ENCODE results near the gene C3orf18.
A peak's percentile ranks its signal among the peaks of the same experiment; 100 is the strongest.

C3orf18 gene

GRCh38 chr3:50545781-50546180 lies 21.8 kb downstream of the C3orf18 start:
- no peaks in the 10 kb centered on the region for H3K27me3 ChIP-seq (ENCODE audit: control insufficient read depth, insufficient read depth, low read length)
- no peak overlapping the region for H3K9ac ChIP-seq (ENCODE audit: low read depth, low read length)
- H3K36me3 ChIP-seq (ENCODE audit: control insufficient read depth, insufficient read depth, low read length) = no peaks in the 10 kb centered on the region
- H3K27ac ChIP-seq (ENCODE audit: low read depth, low read length) = no peak overlapping the region
- no peak overlapping the region for H3K4me3 ChIP-seq (ENCODE audit: low read depth, low read length)
- no peaks in the 10 kb centered on the region for H3K9me3 ChIP-seq (ENCODE audit: control insufficient read depth, insufficient read depth, low read length)
- H3K4me1 ChIP-seq (ENCODE audit: control insufficient read depth, insufficient read depth, low read length) = peaks cover 6% of the 10 kb centered on the region

- Histone ChIP-seq H3K9ac (ENCODE audit: low read depth, low read length) (no peak overlapping the region), H3K27me3 (ENCODE audit: control insufficient read depth, insufficient read depth, low read length) (0 out of 2 replicates have a peak, but pooled peaks cover 2% of the 10 kb centered on the region), H3K27ac (ENCODE audit: low read depth, low read length) (no peak overlapping the region), H3K4me3 (ENCODE audit: low read depth, low read length) (no peak overlapping the region), H3K36me3 (ENCODE audit: control insufficient read depth, insufficient read depth, low read length) (no peaks in the 10 kb centered on the region), H3K4me1 (ENCODE audit: control insufficient read depth, insufficient read depth, low read length) (peaks cover 22% of the 10 kb centered on the region), H3K9me3 (ENCODE audit: control insufficient read depth, insufficient read depth, low read length) (no peaks in the 10 kb centered on the region)
These were observed 25.1 kb downstream of the C3orf18 start for GRCh38 chr3:50542177-50543034.

GRCh38 chr3:50539356-50540286 lies 27.9 kb downstream of the C3orf18 start:
- Histone ChIP-seq H3K4me3 (ENCODE audit: low read depth, low read length) (no peak overlapping the region), H3K9me3 (ENCODE audit: control insufficient read depth, insufficient read depth, low read length) (no peaks in the 10 kb centered on the region), H3K36me3 (ENCODE audit: control insufficient read depth, insufficient read depth, low read length) (no peaks in the 10 kb centered on the region), H3K27ac (ENCODE audit: low read depth, low read length) (peak overlapping the region; percentile 42), H3K4me1 (ENCODE audit: control insufficient read depth, insufficient read depth, low read length) (peaks cover 16% of the 10 kb centered on the region), H3K27me3 (ENCODE audit: control insufficient read depth, insufficient read depth, low read length) (peaks cover 2% of the 10 kb centered on the region; the same call in 1 of the 2 replicates), H3K9ac (ENCODE audit: low read depth, low read length) (no peak overlapping the region)

- H3K27ac ChIP-seq (ENCODE audit: low read depth, low read length) = no peak overlapping the region
These were observed 30.0 kb downstream of the C3orf18 start for GRCh38 chr3:50537421-50538129.

GRCh38 chr3:50536471-50537180 lies 30.9 kb downstream of the C3orf18 start:
- H3K27me3 ChIP-seq (ENCODE audit: control insufficient read depth, insufficient read depth, low read length) = peaks cover 6% of the 10 kb centered on the region; the same call in 1 of the 2 replicates
- H3K4me1 ChIP-seq (ENCODE audit: control insufficient read depth, insufficient read depth, low read length) = peaks cover 16% of the 10 kb centered on the region

More at GRCh38 chr3:50537421-50538129, 30.0 kb downstream of the C3orf18 start:
- Histone ChIP-seq H3K27me3 (ENCODE audit: control insufficient read depth, insufficient read depth, low read length) (peaks cover 2% of the 10 kb centered on the region; the same call in 1 of the 2 replicates), H3K9me3 (ENCODE audit: control insufficient read depth, insufficient read depth, low read length) (no peaks in the 10 kb centered on the region), H3K36me3 (ENCODE audit: control insufficient read depth, insufficient read depth, low read length) (no peaks in the 10 kb centered on the region), H3K4me3 (ENCODE audit: low read depth, low read length) (no peak overlapping the region), H3K4me1 (ENCODE audit: control insufficient read depth, insufficient read depth, low read length) (peaks cover 16% of the 10 kb centered on the region), H3K9ac (ENCODE audit: low read depth, low read length) (no peak overlapping the region)

DNA sequence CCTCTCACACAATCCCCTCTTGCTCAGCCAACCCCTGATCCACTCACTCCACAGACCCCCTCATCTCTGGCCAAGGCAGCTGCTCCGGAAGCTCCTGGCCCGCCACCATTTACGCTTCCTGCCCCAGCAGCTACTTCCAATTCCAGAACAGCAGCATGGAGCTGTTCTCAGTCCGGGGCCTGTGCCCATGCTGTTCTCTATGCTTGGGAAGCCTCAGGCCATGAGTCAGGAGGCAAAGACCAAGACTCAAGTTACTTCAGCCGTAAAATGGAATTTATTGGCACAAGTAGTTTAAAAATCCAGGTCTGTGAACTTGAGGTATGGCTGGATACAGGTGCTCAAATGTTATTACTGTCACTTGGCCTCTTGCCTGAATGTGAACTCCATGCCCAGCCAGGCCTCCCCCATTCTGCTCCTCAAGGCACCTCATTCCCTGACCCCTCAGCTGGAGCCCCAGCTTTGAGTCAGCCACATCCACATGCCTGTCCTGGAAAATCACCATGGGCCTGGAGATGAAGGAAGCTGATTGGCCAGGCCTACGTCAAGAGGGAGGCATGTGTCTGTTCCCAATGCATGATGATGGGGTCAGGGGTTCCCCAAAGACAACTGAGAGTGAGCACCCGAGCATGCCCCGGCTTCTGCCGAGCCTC lies 32.7 kb downstream of the C3orf18 start:
- Histone ChIP-seq H3K27me3 (ENCODE audit: control insufficient read depth, insufficient read depth, low read length) (peaks cover 20% of the 10 kb centered on the region), H3K4me1 (ENCODE audit: control insufficient read depth, insufficient read depth, low read length) (peaks cover 23% of the 10 kb centered on the region), H3K9ac (ENCODE audit: low read depth, low read length) (no peak overlapping the region), H3K27ac (ENCODE audit: low read depth, low read length) (no peak overlapping the region), H3K9me3 (ENCODE audit: control insufficient read depth, insufficient read depth, low read length) (no peaks in the 10 kb centered on the region), H3K4me3 (ENCODE audit: low read depth, low read length) (no peak overlapping the region), H3K36me3 (ENCODE audit: control insufficient read depth, insufficient read depth, low read length) (no peaks in the 10 kb centered on the region)

More at GRCh38 chr3:50536471-50537180, 30.9 kb downstream of the C3orf18 start:
- Histone ChIP-seq H3K36me3 (ENCODE audit: control insufficient read depth, insufficient read depth, low read length) (no peaks in the 10 kb centered on the region), H3K9ac (ENCODE audit: low read depth, low read length) (no peak overlapping the region), H3K9me3 (ENCODE audit: control insufficient read depth, insufficient read depth, low read length) (no peaks in the 10 kb centered on the region), H3K4me3 (ENCODE audit: low read depth, low read length) (no peak overlapping the region), H3K27ac (ENCODE audit: low read depth, low read length) (no peak overlapping the region)

GRCh38 chr3:50533807-50534461 lies 33.6 kb downstream of the C3orf18 start:
- Histone ChIP-seq H3K36me3 (ENCODE audit: control insufficient read depth, insufficient read depth, low read length) (no peaks in the 10 kb centered on the region), H3K27ac (ENCODE audit: low read depth, low read length) (no peak overlapping the region), H3K9me3 (ENCODE audit: control insufficient read depth, insufficient read depth, low read length) (no peaks in the 10 kb centered on the region), H3K4me3 (ENCODE audit: low read depth, low read length) (no peak overlapping the region), H3K9ac (ENCODE audit: low read depth, low read length) (no peak overlapping the region), H3K4me1 (ENCODE audit: control insufficient read depth, insufficient read depth, low read length) (peaks cover 18% of the 10 kb centered on the region), H3K27me3 (ENCODE audit: control insufficient read depth, insufficient read depth, low read length) (peaks cover 26% of the 10 kb centered on the region)

DNA sequence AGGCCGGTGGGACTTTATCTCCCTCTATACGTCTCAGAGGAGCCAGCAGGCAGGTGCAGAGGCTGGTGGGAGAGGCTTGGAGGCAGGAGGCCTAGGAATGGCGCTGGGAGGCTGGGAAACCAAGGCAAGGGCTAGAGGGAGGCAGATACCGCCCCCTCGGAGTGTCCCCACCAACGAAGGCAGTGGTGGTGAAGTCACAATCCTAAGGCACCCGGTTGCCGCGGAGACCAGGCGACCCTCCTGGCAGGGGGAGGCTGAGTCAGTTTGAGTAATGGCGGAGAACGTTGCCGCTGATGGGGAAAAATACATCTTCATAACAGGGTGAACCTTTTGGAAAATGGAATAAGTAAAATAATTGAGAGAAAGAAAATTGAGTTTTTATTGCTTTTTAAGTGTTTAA lies 34.2 kb downstream of the C3orf18 start:
- Histone ChIP-seq H3K27ac (ENCODE audit: low read depth, low read length) (no peak overlapping the region), H3K4me1 (ENCODE audit: control insufficient read depth, insufficient read depth, low read length) (peaks cover 12% of the 10 kb centered on the region), H3K9me3 (ENCODE audit: control insufficient read depth, insufficient read depth, low read length) (no peaks in the 10 kb centered on the region), H3K9ac (ENCODE audit: low read depth, low read length) (no peak overlapping the region), H3K36me3 (ENCODE audit: control insufficient read depth, insufficient read depth, low read length) (no peaks in the 10 kb centered on the region), H3K27me3 (ENCODE audit: control insufficient read depth, insufficient read depth, low read length) (peaks cover 26% of the 10 kb centered on the region), H3K4me3 (ENCODE audit: low read depth, low read length) (no peak overlapping the region)

DNA sequence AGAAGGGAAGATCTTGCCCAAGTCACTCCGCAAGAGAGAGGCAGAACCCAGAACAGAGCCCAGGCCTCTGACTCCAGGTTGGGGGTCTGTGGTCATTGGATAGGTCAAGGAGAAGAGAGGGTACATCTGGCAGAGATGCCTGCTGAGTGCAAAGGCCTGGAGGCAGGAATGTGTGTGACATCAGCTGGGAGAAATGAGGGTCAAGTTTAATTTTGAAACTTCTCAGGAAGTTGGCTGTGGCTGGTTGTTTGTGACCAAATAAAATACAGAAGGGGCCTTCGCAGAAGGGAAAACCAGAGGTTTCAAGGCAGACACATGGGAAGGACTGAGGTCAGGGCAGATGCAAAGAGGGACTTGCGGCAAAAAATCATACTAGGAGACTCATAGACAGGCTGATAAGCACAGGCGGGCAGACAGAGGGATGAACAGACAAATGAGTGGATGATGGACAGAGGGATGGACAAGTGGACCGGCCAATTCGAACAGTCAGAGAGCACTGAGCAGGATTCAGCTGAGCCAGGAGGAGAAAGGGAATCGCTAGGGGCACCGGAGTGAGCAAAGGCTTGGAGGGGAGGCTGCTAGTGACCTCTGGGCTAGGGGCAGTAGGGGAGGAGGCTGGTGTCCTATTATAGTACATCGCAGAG lies 35.4 kb downstream of the C3orf18 start:
- peaks cover 26% of the 10 kb centered on the region for H3K27me3 ChIP-seq (ENCODE audit: control insufficient read depth, insufficient read depth, low read length)
- no peaks in the 10 kb centered on the region for H3K9me3 ChIP-seq (ENCODE audit: control insufficient read depth, insufficient read depth, low read length)
- no peak overlapping the region for H3K4me3 ChIP-seq (ENCODE audit: low read depth, low read length)
- H3K36me3 ChIP-seq (ENCODE audit: control insufficient read depth, insufficient read depth, low read length) = no peaks in the 10 kb centered on the region
- peaks cover 12% of the 10 kb centered on the region for H3K4me1 ChIP-seq (ENCODE audit: control insufficient read depth, insufficient read depth, low read length)
- H3K9ac ChIP-seq (ENCODE audit: low read depth, low read length) = no peak overlapping the region
- no peak overlapping the region for H3K27ac ChIP-seq (ENCODE audit: low read depth, low read length)
